Osteocyte (in vitro differentiated cells): ENCODE data around the gene LEUTX. TPM values are rescaled to one million over a fixed set of nuclear protein-coding genes. Genes with fewer than 3 reads are reported as not detected.

ENCODE experiments used
- DNase-seq: peaks from one replicate; pipeline ENCODE4 v3.0.0; 2021; ENCODE audit warnings: mixed read lengths; ENCODE audit not compliant: unreplicated experiment; ENCODE audit errors: extremely low spot score
- H3K27ac Mint-ChIP-seq: one replicate; pipeline ENCODE4 v1.8.0; 2021; ENCODE audit warnings: mild to moderate bottlenecking, mixed read lengths; ENCODE audit not compliant: unreplicated experiment
- H3K27me3 Mint-ChIP-seq: one replicate; pipeline ENCODE4 v1.8.0; 2021; ENCODE audit warnings: mixed read lengths; ENCODE audit not compliant: unreplicated experiment
- H3K36me3 Mint-ChIP-seq: one replicate; pipeline ENCODE4 v1.8.0; 2021; ENCODE audit warnings: mixed read lengths; ENCODE audit not compliant: unreplicated experiment
- H3K4me1 Mint-ChIP-seq: one replicate; pipeline ENCODE4 v1.8.0; 2021; ENCODE audit warnings: mixed read lengths; ENCODE audit not compliant: unreplicated experiment
- H3K4me3 Mint-ChIP-seq: one replicate; pipeline ENCODE4 v1.8.0; 2021; ENCODE audit warnings: mild to moderate bottlenecking, moderate library complexity, mixed read lengths; ENCODE audit not compliant: unreplicated experiment
- H3K9me3 Mint-ChIP-seq: one replicate; pipeline ENCODE4 v1.8.0; 2021; ENCODE audit warnings: mixed read lengths; ENCODE audit not compliant: unreplicated experiment
- long read RNA-seq: library from polyadenylated mRNA; unstranded; transcript quantifications from one replicate; pipeline ENCODE4 v2.0.0, GENCODE V29; 2021
- total RNA-seq: library from RNA; stranded (reverse); gene quantifications from 2 replicates; pipeline ENCODE4 v1.2.1, GENCODE V29; 2021
- TF ChIP-seq, protein P1 (sequence below): fragments of 200-600 bp; sonication (generic); IDR thresholded peaks from 2 replicates; pipeline ENCODE4 v1.5.0; 2021; ENCODE audit warnings: antibody characterized with exemption, mild to moderate bottlenecking, moderate library complexity

LEUTX gene, protein sequence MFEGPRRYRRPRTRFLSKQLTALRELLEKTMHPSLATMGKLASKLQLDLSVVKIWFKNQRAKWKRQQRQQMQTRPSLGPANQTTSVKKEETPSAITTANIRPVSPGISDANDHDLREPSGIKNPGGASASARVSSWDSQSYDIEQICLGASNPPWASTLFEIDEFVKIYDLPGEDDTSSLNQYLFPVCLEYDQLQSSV
- total RNA-seq: not detected in 2 replicates
- long read RNA-seq: 0 reads

DNA sequence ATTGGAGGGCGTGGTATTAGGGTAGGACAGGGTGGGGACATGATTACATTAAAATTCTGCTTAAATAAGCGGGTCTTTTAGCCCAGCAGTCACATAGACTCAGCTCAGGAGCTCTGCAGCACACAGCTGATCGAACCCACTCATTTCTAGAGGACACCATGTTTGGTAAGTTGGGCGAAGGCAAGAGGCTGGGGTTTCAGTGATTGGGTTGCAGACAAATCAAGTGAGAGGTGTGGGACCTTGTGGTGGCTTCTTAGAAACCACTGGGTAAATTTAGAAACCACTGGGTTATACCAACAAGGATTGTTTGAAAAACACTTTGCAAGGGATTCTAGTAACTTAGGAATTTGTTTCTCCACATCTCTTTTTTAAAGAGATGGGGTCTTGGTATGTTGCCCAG is at the start of gene LEUTX:
TSS of gene LEUTX (plus strand) at position 92 of the 400 bp plus-strand sequence. CDS start at position 159, 67 bp downstream.
- TF ChIP-seq, protein P1, sequence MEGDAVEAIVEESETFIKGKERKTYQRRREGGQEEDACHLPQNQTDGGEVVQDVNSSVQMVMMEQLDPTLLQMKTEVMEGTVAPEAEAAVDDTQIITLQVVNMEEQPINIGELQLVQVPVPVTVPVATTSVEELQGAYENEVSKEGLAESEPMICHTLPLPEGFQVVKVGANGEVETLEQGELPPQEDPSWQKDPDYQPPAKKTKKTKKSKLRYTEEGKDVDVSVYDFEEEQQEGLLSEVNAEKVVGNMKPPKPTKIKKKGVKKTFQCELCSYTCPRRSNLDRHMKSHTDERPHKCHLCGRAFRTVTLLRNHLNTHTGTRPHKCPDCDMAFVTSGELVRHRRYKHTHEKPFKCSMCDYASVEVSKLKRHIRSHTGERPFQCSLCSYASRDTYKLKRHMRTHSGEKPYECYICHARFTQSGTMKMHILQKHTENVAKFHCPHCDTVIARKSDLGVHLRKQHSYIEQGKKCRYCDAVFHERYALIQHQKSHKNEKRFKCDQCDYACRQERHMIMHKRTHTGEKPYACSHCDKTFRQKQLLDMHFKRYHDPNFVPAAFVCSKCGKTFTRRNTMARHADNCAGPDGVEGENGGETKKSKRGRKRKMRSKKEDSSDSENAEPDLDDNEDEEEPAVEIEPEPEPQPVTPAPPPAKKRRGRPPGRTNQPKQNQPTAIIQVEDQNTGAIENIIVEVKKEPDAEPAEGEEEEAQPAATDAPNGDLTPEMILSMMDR: no peak
- H3K36me3 Mint-ChIP-seq: no peaks in the 10 kb centered on the region
- H3K27me3 Mint-ChIP-seq: peaks cover 33% of the 10 kb centered on the region
- H3K9me3 Mint-ChIP-seq: no peaks in the 10 kb centered on the region
- no peak within 1 kb of the TSS for H3K4me3 Mint-ChIP-seq
- H3K27ac Mint-ChIP-seq: no peak within 1 kb of the TSS
- H3K4me1 Mint-ChIP-seq: no peaks in the 10 kb centered on the region
- DNase-seq: no peak

DNA sequence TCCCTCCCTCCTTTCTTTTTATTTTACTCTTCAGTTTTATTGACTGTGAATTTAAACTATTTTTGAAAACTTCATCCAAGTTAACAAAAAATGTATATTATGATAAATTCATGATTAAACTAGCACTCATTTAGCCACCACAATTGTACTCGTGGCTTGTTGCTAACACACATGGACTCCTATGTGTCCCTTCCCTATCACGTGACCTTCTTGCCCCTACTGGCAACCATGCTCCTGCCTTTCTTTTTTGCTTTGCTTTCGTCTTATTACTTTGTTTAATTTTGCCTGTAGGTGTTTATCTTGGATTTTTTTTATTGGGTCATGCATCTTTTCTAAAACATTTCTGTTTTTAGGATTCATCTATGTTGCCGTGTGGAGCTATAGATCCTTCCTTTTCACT is 49.1 kb upstream of the LEUTX start:
- Mint-ChIP-seq H3K4me3 (no peak overlapping the region), H3K4me1 (no peaks in the 10 kb centered on the region), H3K27me3 (peaks cover under 1% of the 10 kb centered on the region), H3K36me3 (no peaks in the 10 kb centered on the region), H3K27ac (no peak overlapping the region), H3K9me3 (no peaks in the 10 kb centered on the region)
- TF ChIP-seq, protein P1: no peak
- DNase-seq: no peak

DNA sequence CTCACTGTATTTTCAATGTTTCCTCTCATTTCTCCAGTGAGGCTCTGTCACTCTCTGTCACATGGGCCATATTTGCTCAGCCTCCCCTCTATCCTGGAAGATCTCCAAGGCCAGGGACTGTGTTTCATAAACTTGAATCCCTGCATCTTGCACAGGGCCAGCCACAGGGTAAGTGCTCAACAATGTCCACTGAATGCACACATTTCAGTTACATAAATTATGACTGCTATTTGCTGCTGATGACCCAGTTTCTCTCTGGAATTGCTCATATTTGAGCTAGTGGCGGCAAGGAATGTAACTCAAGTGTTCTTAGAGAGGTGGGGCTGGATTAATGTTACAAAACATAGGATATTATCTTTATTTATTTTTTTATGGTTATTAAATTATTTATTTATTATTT is 47.0 kb upstream of the LEUTX start:
- no peak for DNase-seq
- H3K27me3 Mint-ChIP-seq: no peaks in the 10 kb centered on the region
- H3K9me3 Mint-ChIP-seq: no peaks in the 10 kb centered on the region
- TF ChIP-seq, protein P1: no peak
- H3K36me3 Mint-ChIP-seq: no peaks in the 10 kb centered on the region
- no peak overlapping the region for H3K4me3 Mint-ChIP-seq
- no peak overlapping the region for H3K27ac Mint-ChIP-seq
- no peaks in the 10 kb centered on the region for H3K4me1 Mint-ChIP-seq

DNA sequence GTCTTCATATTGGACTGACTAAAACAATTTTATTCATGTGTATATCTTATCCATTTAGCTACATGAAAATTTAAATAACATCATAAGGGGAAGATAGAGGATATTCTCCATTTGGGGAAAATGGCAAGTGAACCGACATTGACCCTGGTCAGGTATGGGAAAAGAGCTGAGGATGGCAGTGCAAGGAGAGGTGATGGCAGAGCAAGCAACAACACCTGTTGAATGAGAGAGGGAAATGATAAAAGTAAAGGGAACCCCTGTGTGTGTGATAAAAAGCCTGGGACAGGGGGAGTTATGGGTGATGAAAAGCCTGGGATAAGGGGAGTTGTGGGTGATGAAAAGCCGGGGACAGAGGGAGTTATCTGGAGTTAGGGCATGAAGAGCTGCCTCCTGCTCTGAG is 44.8 kb upstream of the LEUTX start:
- Mint-ChIP-seq H3K4me3 (no peak overlapping the region), H3K27me3 (no peaks in the 10 kb centered on the region), H3K27ac (no peak overlapping the region), H3K4me1 (no peaks in the 10 kb centered on the region), H3K9me3 (no peaks in the 10 kb centered on the region), H3K36me3 (no peaks in the 10 kb centered on the region)
- TF ChIP-seq, protein P1: no peak
- no peak for DNase-seq

DNA sequence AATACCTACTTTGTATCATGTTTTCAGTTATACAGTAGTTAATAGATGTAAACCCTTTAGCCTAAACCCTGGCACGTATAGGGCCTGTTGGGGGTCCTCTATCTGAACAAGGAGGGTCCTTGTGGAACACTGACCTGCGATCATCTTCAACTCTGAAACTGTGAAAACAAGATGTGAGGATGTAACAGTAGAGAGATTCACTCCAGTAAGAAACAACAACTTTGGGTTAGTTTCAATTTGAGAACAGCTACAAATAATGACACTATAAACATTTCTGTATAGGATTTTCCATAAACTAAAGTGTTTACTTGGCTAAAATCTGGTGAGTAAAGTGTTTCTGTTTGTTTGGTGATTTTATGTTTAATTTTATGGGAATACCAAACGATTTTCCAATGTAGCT is 43.0 kb upstream of the LEUTX start:
- Mint-ChIP-seq H3K27me3 (peaks cover 4% of the 10 kb centered on the region), H3K9me3 (no peaks in the 10 kb centered on the region), H3K4me1 (no peaks in the 10 kb centered on the region), H3K27ac (no peak overlapping the region), H3K36me3 (no peaks in the 10 kb centered on the region), H3K4me3 (no peak overlapping the region)
- DNase-seq: no peak
- TF ChIP-seq, protein P1: no peak
